Neural crest cell (in vitro differentiated cells): ENCODE data around the gene SNCA. TPM values are rescaled to one million over a fixed set of nuclear protein-coding genes. Genes with fewer than 3 reads are reported as not detected.
A peak's percentile ranks its signal among the peaks of the same experiment; 100 is the strongest.

Experiments used
- DNase-seq: peaks from one replicate; pipeline ENCODE4 v3.0.0; 2021; ENCODE audit warnings: low read depth, mixed read lengths, low spot score
- H3K27ac Mint-ChIP-seq: one replicate; pipeline ENCODE4 v1.8.0; 2021; ENCODE audit warnings: mild to moderate bottlenecking, mixed read lengths; ENCODE audit not compliant: unreplicated experiment
- H3K27me3 Mint-ChIP-seq: 2 replicates; pipeline ENCODE4 v1.8.0; 2021; ENCODE audit warnings: low read depth, mild to moderate bottlenecking, mixed read lengths
- H3K36me3 Mint-ChIP-seq: 2 replicates; pipeline ENCODE4 v1.8.0; 2021; ENCODE audit warnings: low read depth, mild to moderate bottlenecking, mixed read lengths
- H3K4me1 Mint-ChIP-seq: 2 replicates; pipeline ENCODE4 v1.8.0; 2021; ENCODE audit warnings: mixed read lengths
- H3K4me3 Mint-ChIP-seq: one replicate; pipeline ENCODE4 v1.8.0; 2021; ENCODE audit warnings: mild to moderate bottlenecking, mixed read lengths
- H3K9me3 Mint-ChIP-seq: 2 replicates; pipeline ENCODE4 v1.8.0; 2021; ENCODE audit warnings: mixed read lengths
- CTCF ChIP-seq: fragments of 200-600 bp; sonication (generic); conservative IDR thresholded peaks from 2 replicates; pipeline ENCODE4 v1.5.0; 2021; ENCODE audit warnings: antibody characterized with exemption, mild to moderate bottlenecking
- total RNA-seq: library from RNA; stranded (reverse); gene quantifications from 2 replicates; pipeline ENCODE4 v1.2.1, GENCODE V29; 2021

Gene SNCA
- total RNA-seq, 1 donor from 2014 or later = 29.6 TPM

- no peak for TF ChIP-seq CTCF
- H3K27me3 Mint-ChIP-seq = no peaks in the 10 kb centered on the region
- peaks cover 18% of the 10 kb centered on the region for H3K36me3 Mint-ChIP-seq
- no peak for DNase-seq
- H3K4me3 Mint-ChIP-seq = no peak overlapping the region
- H3K9me3 Mint-ChIP-seq = peaks cover 11% of the 10 kb centered on the region
- H3K27ac Mint-ChIP-seq = peak overlapping the region; percentile 47
- no peaks in the 10 kb centered on the region for H3K4me1 Mint-ChIP-seq
Observed at GRCh38 chr4:89847571-89848325, 10.8 kb upstream of the SNCA start.

- H3K36me3 Mint-ChIP-seq = peaks cover under 1% of the 10 kb centered on the region
- no peak overlapping the region for H3K4me3 Mint-ChIP-seq
- no peak overlapping the region for H3K27ac Mint-ChIP-seq
- no peak for TF ChIP-seq CTCF
- DNase-seq = no peak
- H3K27me3 Mint-ChIP-seq = peaks cover 4% of the 10 kb centered on the region
- H3K9me3 Mint-ChIP-seq = no peaks in the 10 kb centered on the region
- peaks cover 33% of the 10 kb centered on the region for H3K4me1 Mint-ChIP-seq
Observed at GRCh38 chr4:89839558-89839957, 2.6 kb upstream of the SNCA start.

GRCh38 chr4:89837993-89838390, 1.0 kb upstream of the SNCA start:
- H3K4me1 Mint-ChIP-seq = peaks cover 37% of the 10 kb centered on the region
- TF ChIP-seq CTCF = no peak
- H3K27me3 Mint-ChIP-seq = peaks cover 4% of the 10 kb centered on the region
- DNase-seq = peak; percentile 4
- peak overlapping the region; percentile 89 for H3K27ac Mint-ChIP-seq
- H3K4me3 Mint-ChIP-seq = peak overlapping the region; percentile 98
- peaks cover 6% of the 10 kb centered on the region for H3K36me3 Mint-ChIP-seq
- H3K9me3 Mint-ChIP-seq = no peaks in the 10 kb centered on the region

- H3K9me3 Mint-ChIP-seq = no peaks in the 10 kb centered on the region
- peak; percentile 59 for DNase-seq
- H3K36me3 Mint-ChIP-seq = peaks cover 6% of the 10 kb centered on the region
- peaks cover 4% of the 10 kb centered on the region for H3K27me3 Mint-ChIP-seq
- no peak for TF ChIP-seq CTCF
- peaks cover 37% of the 10 kb centered on the region for H3K4me1 Mint-ChIP-seq
- peak overlapping the region; percentile 89 for H3K27ac Mint-ChIP-seq
- H3K4me3 Mint-ChIP-seq = peak overlapping the region; percentile 98
Observed at GRCh38 chr4:89837385-89837992, 528 bp upstream of the SNCA start.

- peak overlapping the region; percentile 98 for H3K4me3 Mint-ChIP-seq
- peaks cover 4% of the 10 kb centered on the region for H3K27me3 Mint-ChIP-seq
- H3K4me1 Mint-ChIP-seq = peaks cover 37% of the 10 kb centered on the region
- no peak overlapping the region for H3K27ac Mint-ChIP-seq
- DNase-seq = peak; percentile 9
- peaks cover 8% of the 10 kb centered on the region for H3K36me3 Mint-ChIP-seq
- H3K9me3 Mint-ChIP-seq = no peaks in the 10 kb centered on the region
- no peak for TF ChIP-seq CTCF
Observed at GRCh38 chr4:89836031-89836745, 773 bp downstream of the SNCA start.
